Aorta (tissue), 5 donors: Measurements from ENCODE around the gene PPM1M. TPM values are rescaled to one million over a fixed set of nuclear protein-coding genes. Genes with fewer than 3 reads are reported as not detected.

Experiments
- ATAC-seq: fragments of 200-7000 bp; cut with Tn5 transposase; one replicate; pipeline ENCODE4 v1.9.1; 2022; ENCODE audit warnings: moderate library complexity; ENCODE audit not compliant: low FRiP score
- DNase-seq, 2 donors: peaks; one replicate each; pipeline ENCODE4 v3.0.0-alpha.2; 2020
- H3K27ac ChIP-seq, 2 donors: one replicate each; pipeline ENCODE4 v1.5.1; 2013; ENCODE audit warnings: low read length in 2 of 2, mild to moderate bottlenecking in 2 of 2, moderate library complexity in 2 of 2, control low read depth in 1 of 2, inconsistent platforms in 1 of 2, low read depth in 1 of 2
- H3K27me3 ChIP-seq, 2 donors: one replicate each; pipeline ENCODE4 v1.6.1; 2013; ENCODE audit warnings: control low read depth in 1 of 2, low read length in 1 of 2, mild to moderate bottlenecking in 1 of 2, moderate library complexity in 1 of 2; ENCODE audit not compliant: insufficient read depth in 2 of 2, control insufficient read depth in 1 of 2
- H3K36me3 ChIP-seq, 2 donors: one replicate each; pipeline ENCODE4 v1.6.1; 2013; ENCODE audit warnings: control low read depth in 1 of 2, low read length in 1 of 2, mild to moderate bottlenecking in 1 of 2; ENCODE audit not compliant: insufficient read depth in 2 of 2, control insufficient read depth in 1 of 2
- H3K4me1 ChIP-seq, 2 donors: one replicate each; pipeline ENCODE4 v1.6.1; 2013; ENCODE audit warnings: low read length in 2 of 2, control low read depth in 1 of 2, mild to moderate bottlenecking in 1 of 2, moderate library complexity in 1 of 2; ENCODE audit not compliant: insufficient read depth in 2 of 2, control insufficient read depth in 1 of 2
- H3K4me3 ChIP-seq, 2 donors: one replicate each; pipeline ENCODE4 v1.5.1; 2013; ENCODE audit warnings: low read length in 2 of 2, control low read depth in 1 of 2, mild to moderate bottlenecking in 1 of 2
- H3K9me3 ChIP-seq: one replicate; pipeline ENCODE4 v1.6.1; 2013; ENCODE audit warnings: mild to moderate bottlenecking, low read length; ENCODE audit not compliant: control insufficient read depth
- WGBS, 2 donors: extraction: QIAGEN DNeasy Blood & Tissue Kit; methylation state at CpG; one replicate each; pipeline ENCODE4 v1.1.7; 2013; 5-methylcytosine and 5-hydroxymethylcytosine counted together
- intact Hi-C, 2 donors: fragments of 100-400 bp; cut with DNase I; formaldehyde crosslinking; loops; one replicate each; pipeline versions ENCODE4 v1.14.2 to v1.15.0; 2022
- polyA plus RNA-seq, 2 donors: library from polyadenylated mRNA; stranded (reverse); fragments of 200-250 nt; gene quantifications; one replicate each; pipeline ENCODE4 v1.2.3, GENCODE V29; 2013
- total RNA-seq, 2 donors: library from RNA; stranded (reverse); fragmentation: NEBNext Ultra II Directional; extraction: Animal tissue kit (Norgen Biotek cat#: 25700); gene quantifications; one replicate each; pipeline ENCODE4 v1.2.1, GENCODE V29; 2021
- donor health status: healthy with polysubstance abuse.
- donor health status: Bipolar disorder and iron deficiency.
- donor health status: DM: no; HTN: no; CAD: no.
- donor health status: DM: no; HTN: no; CAD: no.
- donor health status: DM: yes; HTN: yes; CAD: no.

The PPM1M gene
- total and polyA plus RNA-seq, 4 donors = 26.2 to 43.4 (median 30.2) TPM

GRCh38 chr3:52246264-52246620 is 683 bp downstream of the PPM1M start:
- no peak for DNase-seq
- peak overlapping the region; percentile 60 to 69 for H3K4me3 ChIP-seq
- no peaks in the 10 kb centered on the region for H3K4me1 ChIP-seq
- 24 to 27% methylated on average over 8 of the region's 8 CpGs for WGBS, 2 donors
- H3K9me3 ChIP-seq = no peaks in the 10 kb centered on the region
- peak overlapping the region in 1 of 2 donors; percentile 83 for H3K27ac ChIP-seq
- peak; percentile 15 for ATAC-seq
- no peaks in the 10 kb centered on the region for H3K36me3 ChIP-seq
- intact Hi-C loops = no loop called here
- no peaks in the 10 kb centered on the region for H3K27me3 ChIP-seq

- Histone ChIP-seq H3K4me3 (no peak overlapping the region), H3K36me3 (no peaks in the 10 kb centered on the region), H3K9me3 (no peaks in the 10 kb centered on the region), H3K27ac (peak overlapping the region in 1 of 2 donors; percentile 11), H3K4me1 (no peaks in the 10 kb centered on the region), H3K27me3 (no peaks in the 10 kb centered on the region)
- DNase-seq (peak in 1 of 2 donors; percentile 78), ATAC-seq (no peak)
- WGBS, 2 donors = 84 to 85% methylated on average over 14 of the region's 14 CpGs
- intact Hi-C loops = no loop called here
Measured at GRCh38 chr3:52246728-52247408, 1.3 kb downstream of the PPM1M start.

- H3K27ac ChIP-seq = no peak overlapping the region
- no peaks in the 10 kb centered on the region for H3K4me1 ChIP-seq
- no peaks in the 10 kb centered on the region for H3K36me3 ChIP-seq
- WGBS, 2 donors = 92% methylated on average over 7 of the region's 7 CpGs
- DNase-seq = no peak
- H3K27me3 ChIP-seq = no peaks in the 10 kb centered on the region
- no peak for ATAC-seq
- no peaks in the 10 kb centered on the region for H3K9me3 ChIP-seq
- H3K4me3 ChIP-seq = no peak overlapping the region
- intact Hi-C loops = no loop called here
Measured at GRCh38 chr3:52247409-52248164, 2.0 kb downstream of the PPM1M start.

GRCh38 chr3:52248165-52248541 is 2.6 kb downstream of the PPM1M start:
- WGBS, 2 donors = 89 to 93% methylated on average over 10 of the region's 10 CpGs
- Histone ChIP-seq H3K36me3 (no peaks in the 10 kb centered on the region), H3K4me1 (no peaks in the 10 kb centered on the region), H3K27me3 (no peaks in the 10 kb centered on the region), H3K27ac (peak overlapping the region in 1 of 2 donors; percentile 4), H3K9me3 (no peaks in the 10 kb centered on the region), H3K4me3 (no peak overlapping the region)
- intact Hi-C loops = no loop called here
- ATAC-seq = no peak
- peak in 1 of 2 donors; percentile 34 for DNase-seq

GRCh38 chr3:52248816-52249547 is 3.4 kb downstream of the PPM1M start:
- DNase-seq = peak in 1 of 2 donors; percentile 82
- no peak overlapping the region for H3K4me3 ChIP-seq
- H3K27ac ChIP-seq = no peak overlapping the region
- H3K36me3 ChIP-seq = peaks cover 0 to 3% of the 10 kb centered on the region in 2 donors
- ATAC-seq = no peak
- H3K27me3 ChIP-seq = no peaks in the 10 kb centered on the region
- 69 to 71% methylated on average over 10 of the region's 10 CpGs for WGBS, 2 donors
- no peaks in the 10 kb centered on the region for H3K4me1 ChIP-seq
- intact Hi-C loops = no loop called here
- H3K9me3 ChIP-seq = no peaks in the 10 kb centered on the region

- Histone ChIP-seq H3K4me3 (no peak overlapping the region), H3K27ac (no peak overlapping the region), H3K36me3 (peaks cover 0 to 4% of the 10 kb centered on the region in 2 donors), H3K27me3 (no peaks in the 10 kb centered on the region), H3K4me1 (no peaks in the 10 kb centered on the region), H3K9me3 (no peaks in the 10 kb centered on the region)
- ATAC-seq = no peak
- no peak for DNase-seq
- intact Hi-C loops = no loop called here
- 78 to 80% methylated on average over 6 of the region's 6 CpGs for WGBS, 2 donors
Measured at GRCh38 chr3:52249683-52250082, 4.1 kb downstream of the PPM1M start.

GRCh38 chr3:52250122-52250521 is 4.6 kb downstream of the PPM1M start:
- H3K27me3 ChIP-seq = no peaks in the 10 kb centered on the region
- H3K4me1 ChIP-seq = no peaks in the 10 kb centered on the region
- intact Hi-C loops = no loop called here
- H3K36me3 ChIP-seq = peaks cover 0 to 4% of the 10 kb centered on the region in 2 donors
- H3K27ac ChIP-seq = no peak overlapping the region
- DNase-seq (no peak), ATAC-seq (no peak)
- 85 to 90% methylated on average over 1 of the region's 1 CpG for WGBS, 2 donors
- no peak overlapping the region for H3K4me3 ChIP-seq
- H3K9me3 ChIP-seq = no peaks in the 10 kb centered on the region

- DNase-seq = peak; percentile 78 to 84
- H3K27ac ChIP-seq = no peak overlapping the region
- peak; percentile 66 for ATAC-seq
- WGBS, 2 donors = 53 to 58% methylated on average over 11 to 12 of the region's 12 CpGs
- H3K27me3 ChIP-seq = no peaks in the 10 kb centered on the region
- intact Hi-C loops = no loop called here
- peaks cover 0 to 9% of the 10 kb centered on the region in 2 donors for H3K36me3 ChIP-seq
- no peaks in the 10 kb centered on the region for H3K4me1 ChIP-seq
- H3K4me3 ChIP-seq = no peak overlapping the region
- H3K9me3 ChIP-seq = no peaks in the 10 kb centered on the region
Measured at GRCh38 chr3:52253314-52254304, 8.1 kb downstream of the PPM1M start.
